Measurements from ENCODE around the gene SLC35A5.
"Not testable (repeated sequence)": the region's sequence is repeated elsewhere in the genome, so short reads cannot be mapped to it uniquely, and the experiment has no call there.

SLC35A5 gene, protein sequence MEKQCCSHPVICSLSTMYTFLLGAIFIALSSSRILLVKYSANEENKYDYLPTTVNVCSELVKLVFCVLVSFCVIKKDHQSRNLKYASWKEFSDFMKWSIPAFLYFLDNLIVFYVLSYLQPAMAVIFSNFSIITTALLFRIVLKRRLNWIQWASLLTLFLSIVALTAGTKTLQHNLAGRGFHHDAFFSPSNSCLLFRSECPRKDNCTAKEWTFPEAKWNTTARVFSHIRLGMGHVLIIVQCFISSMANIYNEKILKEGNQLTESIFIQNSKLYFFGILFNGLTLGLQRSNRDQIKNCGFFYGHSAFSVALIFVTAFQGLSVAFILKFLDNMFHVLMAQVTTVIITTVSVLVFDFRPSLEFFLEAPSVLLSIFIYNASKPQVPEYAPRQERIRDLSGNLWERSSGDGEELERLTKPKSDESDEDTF

DNA sequence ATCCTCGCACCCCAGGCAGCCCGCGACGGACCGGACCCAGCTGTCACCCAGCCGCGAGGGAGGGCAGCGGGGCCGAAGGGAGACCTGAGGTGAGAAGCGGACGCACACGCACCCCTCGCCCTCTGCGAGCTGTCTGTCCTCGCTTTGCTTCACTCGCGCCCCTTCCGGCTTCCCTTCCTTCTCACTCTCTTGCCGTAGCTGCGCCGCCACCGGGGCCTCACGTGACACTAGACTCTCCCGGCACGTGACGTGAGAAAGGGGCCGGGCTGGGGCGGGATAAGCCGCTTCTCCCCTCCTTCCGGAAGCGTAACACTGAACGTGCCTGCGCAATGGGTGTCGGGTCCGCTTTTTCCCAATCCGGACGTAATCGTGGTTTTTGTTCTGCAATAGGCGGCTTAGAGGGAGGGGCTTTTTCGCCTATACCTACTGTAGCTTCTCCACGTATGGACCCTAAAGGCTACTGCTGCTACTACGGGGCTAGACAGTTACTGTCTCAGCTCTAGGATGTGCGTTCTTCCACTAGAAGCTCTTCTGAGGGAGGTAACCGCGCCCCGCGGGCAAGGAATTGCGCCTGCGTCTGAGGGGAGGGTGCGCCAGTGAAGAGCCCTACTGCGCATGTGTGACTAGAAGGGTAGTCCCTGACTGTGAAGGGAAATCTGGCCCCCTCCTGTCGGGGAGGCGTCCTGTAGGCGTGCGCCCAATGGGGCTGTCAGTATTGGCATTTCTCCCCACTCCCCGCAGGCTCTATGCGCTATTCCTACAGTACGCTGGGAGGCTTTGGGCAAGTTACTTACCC lies at the start of gene SLC35A5, which contains the start of gene ATG3:
Gene SLC35A5, plus strand, starts transcription at position 312 of the 796 bp plus-strand sequence. CDS start 1,359 bp downstream, outside the sequence.
Gene ATG3, minus strand, starts transcription at position 229 of the 796 bp plus-strand sequence. CDS start 434 bp downstream, outside the sequence.
- DNase-seq, result peak; percentile 99

GRCh38 chr3:112512320-112512719 lies 49.5 kb upstream of the SLC35A5 start:
- no peak for DNase-seq

- no peak for DNase-seq
Measured at GRCh38 chr3:112514527-112515128, 47.2 kb upstream of the SLC35A5 start.

GRCh38 chr3:112518970-112519369 lies 42.9 kb upstream of the SLC35A5 start:
- DNase-seq, result not testable (repeated sequence)

- no peak for DNase-seq
Measured at GRCh38 chr3:112519424-112520001, 42.3 kb upstream of the SLC35A5 start.

DNA sequence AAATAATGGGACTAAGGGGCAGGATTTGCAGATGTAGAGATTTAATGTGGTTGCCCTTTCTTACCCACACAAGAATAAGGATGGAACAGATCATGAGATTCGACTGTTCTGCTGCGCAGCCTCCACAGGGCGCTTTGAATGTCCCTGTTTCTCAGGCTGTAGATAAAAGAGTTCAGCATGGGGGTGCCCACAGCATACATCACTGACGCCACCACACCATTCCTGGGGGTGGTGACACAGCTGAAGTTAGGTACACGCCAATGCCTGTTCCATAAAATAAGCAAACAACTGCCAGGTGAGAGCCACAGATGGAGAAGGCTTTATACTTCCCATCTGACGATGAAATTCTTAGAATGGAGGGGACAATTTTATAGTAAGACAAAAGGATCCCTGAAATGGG lies 37.7 kb upstream of the SLC35A5 start:
- DNase-seq, result not testable (repeated sequence)

DNA sequence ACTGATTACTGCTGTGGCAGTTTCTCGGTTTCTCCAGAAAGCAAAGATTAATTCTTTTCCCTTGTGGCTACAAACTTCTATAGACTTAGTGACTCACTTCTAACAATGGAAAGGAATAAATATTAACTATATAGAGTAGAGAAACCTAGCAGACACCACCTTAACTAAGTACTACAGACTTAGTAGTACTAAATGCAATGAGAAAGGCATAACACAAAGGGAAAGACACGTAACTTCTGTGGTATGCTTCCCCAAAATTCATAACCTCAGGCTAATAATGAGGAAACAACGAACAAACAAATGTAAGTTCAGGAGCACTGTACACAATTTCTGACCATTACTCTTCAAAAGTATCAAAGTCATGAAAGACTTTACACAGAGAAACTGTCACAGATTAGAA lies 31.3 kb upstream of the SLC35A5 start:
- DNase-seq, result no peak

- DNase-seq, result no peak
Measured at GRCh38 chr3:112531358-112531781, 30.5 kb upstream of the SLC35A5 start.

DNA sequence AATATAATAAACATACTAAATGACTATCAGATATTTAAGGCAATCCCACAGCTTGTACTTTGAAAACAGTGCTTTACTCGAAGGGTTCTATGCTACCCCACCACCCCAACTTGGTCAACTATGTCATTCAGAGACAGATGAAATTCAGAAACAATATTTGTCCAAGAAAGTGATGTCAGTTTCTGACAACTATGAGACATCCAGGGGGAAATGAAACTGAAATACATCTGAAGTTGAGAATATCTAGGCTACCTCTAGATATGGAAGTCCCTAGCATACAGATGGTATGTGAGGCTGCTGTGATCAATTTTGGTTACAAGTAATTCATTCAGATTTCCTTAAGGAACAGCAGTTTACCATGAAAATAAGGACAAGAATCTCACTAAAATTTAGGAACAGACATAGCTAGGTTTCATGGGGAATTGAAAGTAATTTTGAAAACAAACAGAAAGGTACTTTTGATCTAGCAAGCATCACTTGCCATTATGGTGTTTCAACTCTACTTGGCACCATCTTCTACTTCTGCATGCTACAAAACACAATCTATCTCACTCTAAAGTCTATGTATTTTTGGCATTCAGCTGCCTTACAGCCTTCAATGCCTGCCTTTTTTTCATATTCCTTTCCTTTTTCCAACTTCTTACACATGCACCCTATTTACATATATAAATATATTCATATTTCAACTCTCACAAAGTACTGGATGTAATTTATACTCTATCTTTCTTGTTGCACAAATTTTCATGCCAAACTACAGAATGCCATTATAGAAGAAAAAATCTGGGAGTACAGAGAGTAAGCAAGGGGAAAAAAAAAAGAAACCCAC lies 21.8 kb upstream of the SLC35A5 start:
- DNase-seq, result no peak

- DNase-seq, result no peak
Measured at GRCh38 chr3:112546216-112546759, 15.6 kb upstream of the SLC35A5 start.

DNA sequence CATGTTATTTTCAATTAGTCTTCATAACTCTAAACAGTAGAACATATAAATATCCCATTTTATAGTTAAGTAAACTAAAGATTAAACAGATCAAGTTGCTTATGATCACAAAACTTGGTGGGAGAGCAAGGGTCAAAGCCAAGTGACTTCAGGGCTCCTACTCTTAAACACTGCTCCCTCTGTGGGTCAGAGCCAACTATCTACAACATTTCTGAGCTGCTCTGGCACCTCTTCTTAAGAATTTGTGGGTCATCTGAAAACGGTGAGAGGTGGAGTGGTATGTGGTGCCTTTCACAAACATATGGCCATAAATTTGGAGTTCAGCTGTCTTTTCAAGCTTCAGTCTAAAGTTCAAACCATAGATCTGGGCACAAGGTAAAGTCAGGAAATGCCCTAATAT lies 11.0 kb upstream of the SLC35A5 start:
- no peak for DNase-seq

DNA sequence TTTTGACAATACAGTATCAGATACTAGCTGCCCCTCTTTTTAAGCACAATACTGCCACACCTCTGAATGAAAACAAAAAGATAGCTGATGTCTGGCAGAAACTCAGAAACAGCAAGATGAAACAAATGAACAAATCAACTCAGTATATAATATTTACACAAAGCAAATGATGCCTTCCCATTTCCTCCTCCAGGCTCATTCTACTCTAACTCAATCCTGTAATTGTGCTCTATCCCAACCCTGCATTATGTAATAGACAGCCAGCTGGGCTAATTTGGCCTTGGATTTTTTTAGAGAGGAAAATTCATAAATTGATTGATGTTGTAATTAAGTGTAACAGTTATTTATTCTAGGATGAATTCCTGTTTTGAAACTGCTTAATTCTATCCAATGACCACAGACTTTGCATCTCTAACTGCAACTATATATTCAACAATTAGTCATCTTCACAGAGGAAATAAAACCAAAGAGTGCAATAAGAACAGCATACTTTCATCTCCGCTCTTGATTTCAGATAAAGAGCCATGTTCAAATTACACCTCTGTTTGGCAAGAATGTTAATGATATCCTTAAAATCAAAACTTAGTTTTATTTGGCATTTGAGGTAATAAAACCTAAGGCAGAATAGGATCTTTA lies 6.2 kb upstream of the SLC35A5 start:
- DNase-seq, result no peak

DNA sequence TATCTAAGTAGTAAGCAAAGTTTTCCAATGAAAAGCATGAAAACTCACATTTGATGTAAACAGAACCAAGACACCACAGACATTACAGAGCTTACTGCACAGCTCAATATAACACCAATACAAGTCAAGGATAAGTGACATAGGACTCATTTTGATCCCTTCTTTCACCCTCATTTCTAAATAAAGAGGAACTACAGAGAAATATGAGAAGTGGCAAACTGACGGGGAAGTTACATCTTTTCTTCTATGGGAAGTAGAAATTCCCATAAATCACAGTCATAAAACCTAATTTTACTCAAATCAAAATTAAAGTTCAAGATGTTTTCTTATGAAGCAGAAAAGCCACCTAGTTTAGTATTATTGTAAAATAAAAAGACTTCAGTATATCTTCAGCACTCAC lies 3.9 kb upstream of the SLC35A5 start:
- no peak for DNase-seq

DNA sequence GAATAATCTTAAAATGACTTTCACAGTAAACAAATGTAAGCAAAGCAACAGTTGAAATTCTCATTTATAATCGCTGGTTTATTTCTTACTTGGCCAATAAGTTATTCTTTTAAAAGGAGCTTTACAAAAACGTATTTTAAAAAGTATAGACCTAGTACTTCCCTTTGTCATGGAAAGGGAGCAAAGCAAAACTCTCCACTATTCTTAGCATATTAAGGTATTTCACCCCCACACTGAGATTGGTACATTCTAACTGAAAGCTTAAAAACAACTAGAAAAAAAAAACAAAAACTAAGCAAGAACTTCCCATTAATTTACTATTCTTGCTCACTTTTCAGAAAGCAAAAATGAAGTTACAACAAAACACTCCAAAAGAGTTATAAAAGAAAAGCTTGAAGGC lies 1.5 kb upstream of the SLC35A5 start:
- DNase-seq, result no peak

- no peak for DNase-seq
Measured at GRCh38 chr3:112560721-112561483, 943 bp upstream of the SLC35A5 start.

DNA sequence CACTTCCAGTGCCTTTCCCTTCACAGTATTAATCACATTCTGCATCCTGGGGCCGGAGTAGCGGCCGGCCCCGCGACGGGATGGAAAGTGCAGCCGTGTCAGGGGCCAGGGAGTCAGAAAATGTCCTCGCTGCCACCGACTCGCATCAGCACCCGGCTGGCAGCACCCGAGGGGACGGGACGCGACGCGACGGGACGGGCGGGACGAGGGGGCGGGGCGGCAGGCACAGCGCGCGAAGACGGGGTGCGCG lies 436 bp upstream of the SLC35A5 start:
- DNase-seq, result peak; percentile 85

GRCh38 chr3:112564247-112564939 lies 2.5 kb downstream of the SLC35A5 start:
- DNase-seq, result peak; percentile 66

- no peak for DNase-seq
Measured at GRCh38 chr3:112564940-112565305, 3.1 kb downstream of the SLC35A5 start.

DNA sequence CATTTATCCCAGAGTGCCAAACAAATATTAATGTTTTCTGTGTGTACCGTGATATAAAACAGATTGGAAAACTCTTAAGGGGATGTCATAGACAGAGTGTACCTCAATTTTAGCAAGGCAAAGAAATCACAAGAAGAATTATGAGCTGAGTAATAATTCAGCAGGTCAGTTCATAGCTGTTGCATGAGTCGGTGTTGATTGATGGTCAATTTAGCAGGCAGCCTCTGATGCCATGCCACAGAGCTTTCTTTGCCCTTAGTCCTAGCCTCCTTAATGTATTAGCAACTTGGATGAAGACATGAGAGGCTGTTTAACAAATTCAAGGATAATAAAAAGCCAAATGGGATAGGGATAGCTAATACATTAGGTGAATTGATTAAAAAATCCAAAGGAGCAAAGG lies 6.8 kb downstream of the SLC35A5 start:
- no peak for DNase-seq

- DNase-seq, result no peak
Measured at GRCh38 chr3:112569265-112569664, 7.4 kb downstream of the SLC35A5 start.

All from islet precursor cell (in vitro differentiated cells).